ENCODE data around the gene GSC2.

DNA sequence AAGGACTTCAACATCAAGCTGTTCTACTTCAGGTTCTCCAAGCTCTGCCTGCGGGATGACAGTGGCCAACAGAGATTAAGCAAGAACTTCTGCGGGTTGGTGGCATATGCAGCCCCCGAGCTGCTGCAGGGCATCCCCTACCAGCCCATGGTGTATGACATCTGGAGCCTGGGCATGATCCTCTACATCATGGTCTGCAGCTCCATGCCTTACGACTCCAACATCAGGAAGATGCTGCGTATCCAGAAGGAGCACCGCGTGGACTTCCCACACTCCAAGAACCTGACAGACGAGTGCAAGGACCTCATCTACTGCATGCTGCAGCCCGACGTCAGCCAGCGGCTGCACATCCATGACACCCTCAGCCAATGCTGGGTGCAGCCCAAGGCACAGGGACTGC lies 25.1 kb downstream of the GSC2 start:
- no peak for TF ChIP-seq CTCF (IDR thresholded peaks at IDR 0.05; ENCODE audit: low read depth, low read length, poor library complexity, severe bottlenecking)
- no peak for TF ChIP-seq EZH2phosphoT487 (IDR thresholded peaks at IDR 0.05; ENCODE audit: borderline replicate concordance, low read length)

All from DOHH2 (cell line).